HG03432 (cell line): ENCODE results near the gene LDLRAD2.
A peak's percentile ranks its signal among the peaks of the same experiment; 100 is the strongest.

Experiments used
- ATAC-seq: cut with Tn5 transposase; IDR thresholded peaks from one replicate; pipeline ENCODE4 v1.9.1; 2021; ENCODE audit warnings: mild to moderate bottlenecking, moderate library complexity; ENCODE audit not compliant: unreplicated experiment

LDLRAD2 gene

GRCh38 chr1:21857840-21858670 is 46.0 kb downstream of the LDLRAD2 start:
- no peak for ATAC-seq

DNA sequence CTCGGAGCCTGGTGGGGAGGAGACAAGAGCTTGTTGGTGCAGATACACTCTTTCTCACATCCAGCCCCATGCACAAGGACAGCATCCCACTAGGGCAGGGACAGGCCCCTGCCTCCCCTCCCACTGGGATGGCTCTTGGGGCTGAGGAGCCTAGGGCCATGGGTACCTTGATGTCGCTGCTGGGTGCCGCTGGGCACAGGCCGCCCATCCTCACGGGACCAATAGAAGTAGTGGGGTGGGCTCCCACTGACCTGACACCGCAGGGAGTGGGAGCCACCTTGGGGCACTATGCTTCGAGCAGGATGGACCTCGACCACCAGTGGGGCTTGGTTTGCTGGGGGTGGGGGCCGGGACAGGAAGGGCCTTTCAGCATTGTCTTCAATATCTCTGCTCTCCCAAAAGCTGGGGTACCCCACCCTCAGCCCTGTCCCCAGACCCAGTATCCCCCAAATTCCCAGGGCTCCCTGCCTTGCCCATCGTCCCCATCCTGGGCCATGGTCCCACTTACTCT is 47.7 kb downstream of the LDLRAD2 start:
- no peak for ATAC-seq

DNA sequence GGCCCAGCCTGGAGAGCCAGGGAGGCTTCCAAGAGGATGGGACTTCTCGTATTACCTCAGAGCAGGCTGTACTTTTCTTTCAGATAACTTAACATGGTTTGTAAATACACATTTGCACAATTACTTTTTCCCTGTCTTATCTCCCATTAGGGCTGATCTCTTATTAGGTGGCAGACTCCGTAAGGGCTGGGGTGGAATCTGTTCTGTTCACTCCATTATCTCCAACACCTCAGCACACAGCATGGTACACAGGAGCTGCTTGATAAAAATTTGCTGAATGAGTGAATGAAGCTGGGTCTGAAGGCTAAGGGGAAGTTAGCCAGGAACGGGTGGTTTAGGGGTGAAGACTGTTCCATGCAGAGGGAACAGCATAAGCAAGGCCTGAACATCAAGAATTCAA is 48.9 kb downstream of the LDLRAD2 start:
- no peak for ATAC-seq

- ATAC-seq, result no peak
These were observed 49.8 kb downstream of the LDLRAD2 start for GRCh38 chr1:21861602-21862429.

GRCh38 chr1:21863981-21864380 is 51.9 kb downstream of the LDLRAD2 start:
- ATAC-seq, result no peak

GRCh38 chr1:21864730-21865129 is 52.7 kb downstream of the LDLRAD2 start:
- no peak for ATAC-seq

- ATAC-seq, result no peak
These were observed 53.5 kb downstream of the LDLRAD2 start for GRCh38 chr1:21865609-21865942.

DNA sequence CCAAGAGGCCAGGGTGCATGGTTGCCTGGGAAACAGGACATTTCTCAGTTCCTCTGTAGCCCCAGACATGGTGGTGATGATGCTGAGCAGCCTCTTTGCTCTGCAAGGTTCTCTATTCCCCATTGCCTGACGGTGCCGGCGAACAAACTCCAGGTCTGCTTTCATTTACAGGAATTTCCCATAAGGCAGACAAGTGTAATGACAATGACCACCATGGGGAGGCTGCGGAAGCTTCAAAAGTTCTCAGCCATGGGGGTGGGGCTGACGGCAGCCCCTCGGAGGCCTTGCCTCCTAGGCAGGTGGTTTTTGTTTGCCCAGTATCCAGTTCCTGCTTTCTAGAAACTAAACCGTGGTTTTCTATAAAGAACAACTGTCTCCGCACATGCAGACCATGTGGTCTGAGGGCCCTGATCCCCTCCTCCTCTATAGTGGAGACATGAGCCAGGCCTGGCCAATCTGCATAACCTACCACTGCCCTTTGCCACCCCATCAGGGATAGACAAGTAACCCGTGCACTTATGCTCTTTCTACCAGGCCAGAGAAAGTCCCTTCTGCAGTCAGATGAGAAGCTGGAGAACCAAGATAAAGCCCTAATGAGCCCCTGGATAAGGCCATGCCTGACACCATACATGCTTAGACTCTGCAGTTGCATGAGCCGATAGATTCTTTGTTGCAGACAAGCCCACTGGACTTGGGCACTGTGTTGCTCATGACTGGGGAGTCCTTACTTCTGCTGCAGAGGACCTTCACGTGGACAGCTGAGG is 54.1 kb downstream of the LDLRAD2 start:
- peak; percentile 72 for ATAC-seq

DNA sequence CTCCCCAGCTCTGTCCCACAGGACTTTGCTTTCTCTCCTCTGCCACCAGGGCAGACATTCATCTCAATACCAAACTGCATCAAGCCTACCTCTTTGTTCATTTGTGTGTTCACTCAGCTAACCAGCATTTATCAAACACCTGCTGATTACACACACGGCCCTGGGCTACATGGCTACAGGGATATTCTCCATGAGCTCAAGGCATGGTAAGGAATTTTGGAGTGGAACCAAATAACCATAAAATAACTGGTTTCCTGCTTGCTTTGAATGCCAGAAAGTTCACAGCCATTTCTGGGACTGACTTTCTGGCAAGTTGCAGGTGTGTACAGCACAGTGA is 54.6 kb downstream of the LDLRAD2 start:
- ATAC-seq, result no peak

DNA sequence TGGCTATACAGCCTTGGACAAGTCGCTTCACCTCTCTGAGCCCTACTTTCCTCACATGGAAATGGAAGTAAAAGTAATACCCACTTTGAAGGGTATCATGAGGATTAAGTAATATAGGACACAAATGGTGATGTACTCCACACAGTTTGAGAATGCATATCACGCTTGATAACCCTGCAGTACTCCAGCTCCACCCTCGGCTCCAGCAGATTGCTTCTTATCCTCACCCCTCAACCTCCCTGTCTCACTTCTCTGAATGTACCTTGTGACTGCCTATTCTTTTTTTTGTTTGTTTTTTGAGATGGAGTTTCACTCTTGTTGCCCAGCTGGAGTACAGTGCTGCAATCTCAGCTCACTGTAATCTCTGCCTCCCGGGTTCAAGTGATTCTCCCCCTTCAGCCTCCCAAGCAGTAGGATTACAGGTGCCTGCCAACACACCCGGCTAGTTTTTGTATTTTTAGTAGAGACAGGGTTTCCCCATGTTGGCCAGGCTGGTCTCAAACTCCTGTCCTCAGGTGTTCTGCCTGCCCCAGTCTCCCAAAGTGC is 55.5 kb downstream of the LDLRAD2 start:
- ATAC-seq, result no peak

- ATAC-seq, result no peak
These were observed 56.4 kb downstream of the LDLRAD2 start for GRCh38 chr1:21868482-21868881.

- no peak for ATAC-seq
These were observed 56.9 kb downstream of the LDLRAD2 start for GRCh38 chr1:21868941-21869454.

- no peak for ATAC-seq
These were observed 57.6 kb downstream of the LDLRAD2 start for GRCh38 chr1:21869620-21870121.

DNA sequence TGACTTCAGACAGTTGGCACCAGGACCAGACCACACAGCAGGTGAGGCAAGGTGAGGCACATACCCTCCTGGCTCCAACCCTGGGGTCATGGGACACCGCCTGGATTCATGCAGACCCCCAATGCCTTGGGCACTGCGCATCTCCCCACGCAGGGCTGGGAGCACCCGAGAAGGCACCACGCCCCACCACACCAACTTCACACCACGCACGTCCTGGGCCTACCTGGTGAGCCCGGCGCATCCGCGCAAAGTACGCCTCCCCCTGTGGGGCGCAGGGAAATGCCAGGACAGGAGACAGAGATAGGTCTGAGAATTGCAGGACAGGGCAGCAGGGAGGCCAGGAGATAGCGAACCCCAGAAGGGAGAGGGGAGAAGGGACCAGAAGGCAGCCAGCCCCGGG is 58.5 kb downstream of the LDLRAD2 start:
- no peak for ATAC-seq

DNA sequence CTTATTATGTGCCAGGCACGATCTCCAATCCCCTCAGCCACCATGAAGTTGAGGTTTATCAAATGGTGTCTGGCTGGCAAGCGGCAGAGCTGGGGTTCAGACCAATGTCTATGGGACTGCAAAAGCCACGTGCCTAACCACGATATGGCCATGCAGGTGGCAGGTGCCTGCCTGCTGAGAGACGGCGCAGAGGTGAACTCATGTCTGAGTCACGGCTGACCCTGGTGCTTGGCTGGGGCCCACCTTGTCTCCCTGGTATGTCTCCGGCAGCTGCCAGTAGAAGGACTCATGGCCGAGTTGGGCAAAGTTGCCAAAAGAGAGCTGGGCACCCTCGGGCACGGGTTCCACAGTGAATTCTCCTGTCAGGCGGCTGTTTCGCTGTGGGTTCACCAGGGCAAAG is 59.9 kb downstream of the LDLRAD2 start:
- ATAC-seq, result no peak

DNA sequence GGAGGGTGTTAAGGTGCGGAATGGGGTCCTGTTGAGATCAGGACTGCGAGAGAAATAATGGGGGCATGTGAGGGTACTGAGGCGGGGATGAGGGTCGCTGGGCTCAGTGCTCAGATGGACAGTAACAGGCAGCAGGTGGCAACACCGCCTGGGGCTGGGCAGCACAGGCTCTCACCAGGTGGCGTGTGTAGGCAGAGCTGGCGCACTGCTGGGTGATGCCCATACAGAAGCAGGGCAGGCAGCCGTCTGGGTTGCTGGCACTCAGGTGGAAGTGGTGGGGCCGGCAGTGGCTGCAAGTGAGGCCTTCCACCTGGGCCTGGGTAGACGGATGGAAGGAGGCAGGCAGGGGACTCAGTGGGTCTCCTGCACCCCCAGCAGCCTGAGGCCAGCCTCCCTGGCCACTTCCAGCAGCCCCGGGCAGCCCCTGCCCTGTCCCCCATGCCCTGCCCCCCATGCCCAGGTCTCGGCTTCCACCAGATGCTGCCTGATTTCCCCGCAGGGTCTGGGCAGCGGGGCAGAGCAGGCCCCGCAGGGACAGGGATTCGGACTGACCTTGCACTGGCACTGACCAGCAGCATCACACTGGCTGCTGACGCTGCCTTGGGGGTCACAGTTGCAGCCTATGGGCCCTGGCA is 60.5 kb downstream of the LDLRAD2 start:
- no peak for ATAC-seq

- no peak for ATAC-seq
These were observed 61.1 kb downstream of the LDLRAD2 start for GRCh38 chr1:21873174-21873573.

DNA sequence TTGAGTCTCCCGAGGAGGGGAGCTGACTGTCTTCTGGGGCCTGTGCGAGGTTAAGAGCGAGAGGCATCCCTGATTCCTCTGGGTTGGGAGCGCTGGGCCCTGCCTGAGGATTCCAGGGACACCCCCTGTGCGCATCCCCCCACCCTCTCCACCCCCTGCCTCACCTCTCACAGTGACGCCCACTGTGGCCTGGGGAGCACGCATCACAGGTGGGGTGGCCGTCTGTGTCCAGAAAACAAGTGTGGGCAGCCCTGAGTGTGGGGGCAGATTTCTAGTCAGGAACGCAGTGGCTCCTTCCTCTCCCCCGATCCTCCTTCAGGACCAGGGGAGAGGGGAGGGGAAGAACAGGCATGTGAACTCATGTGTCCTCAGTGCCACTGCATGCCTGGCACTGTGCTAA is 61.7 kb downstream of the LDLRAD2 start:
- no peak for ATAC-seq

GRCh38 chr1:21874328-21874727 is 62.3 kb downstream of the LDLRAD2 start:
- no peak for ATAC-seq
